Astrocyte (in vitro differentiated cells and primary cell): ENCODE data around the gene CHPT1. TPM values are rescaled to one million over a fixed set of nuclear protein-coding genes. Genes with fewer than 3 reads are reported as not detected.
"Not testable (repeated sequence)": the region's sequence is repeated elsewhere in the genome, so short reads cannot be mapped to it uniquely, and the experiment has no call there.

Experiments
- DNase-seq: peaks from one replicate; pipeline ENCODE4 v3.0.0-alpha.2; 2010; ENCODE audit warnings: low read depth
- FAIRE-seq: peaks from 2 replicates; lab custom pipeline; 2011; peaks lifted over from hg19 to GRCh38; lab: Jason Lieb, UNC
- H2AFZ ChIP-seq: 2 replicates; pipeline ENCODE4 v1.6.0; 2012; ENCODE audit warnings: low read depth, low read length, inconsistent platforms
- H3K27ac ChIP-seq: 2 replicates; pipeline ENCODE4 v1.5.1; 2011; ENCODE audit warnings: low read depth, low read length, inconsistent platforms
- H3K27me3 ChIP-seq: 2 replicates; pipeline ENCODE4 v1.6.0; 2011; ENCODE audit warnings: low read length, inconsistent platforms; ENCODE audit not compliant: insufficient read depth
- H3K36me3 ChIP-seq: 2 replicates; pipeline ENCODE4 v1.5.1; 2011; ENCODE audit warnings: low read length, inconsistent platforms; ENCODE audit not compliant: insufficient read depth
- H3K4me1 ChIP-seq: 2 replicates; pipeline ENCODE4 v1.5.1; 2011; ENCODE audit warnings: low read length, inconsistent platforms; ENCODE audit not compliant: insufficient read depth
- H3K4me2 ChIP-seq: 2 replicates; pipeline ENCODE4 v1.6.0; 2012; ENCODE audit warnings: low read length, inconsistent platforms
- H3K4me3 ChIP-seq: 2 replicates; pipeline ENCODE4 v1.5.1; 2011; ENCODE audit warnings: low read depth, mild to moderate bottlenecking, low read length, inconsistent platforms; ENCODE audit not compliant: insufficient read depth
- H3K79me2 ChIP-seq: 2 replicates; pipeline ENCODE4 v1.6.0; 2012; ENCODE audit warnings: mild to moderate bottlenecking, low read length, inconsistent platforms; ENCODE audit not compliant: insufficient read depth
- H3K9ac ChIP-seq: 2 replicates; pipeline ENCODE4 v1.6.0; 2012; ENCODE audit warnings: mild to moderate bottlenecking, low read length, inconsistent platforms
- H3K9me3 ChIP-seq: 2 replicates; pipeline ENCODE4 v1.5.1; 2012; ENCODE audit warnings: low read depth, mild to moderate bottlenecking, low read length, inconsistent platforms; ENCODE audit not compliant: insufficient read depth
- H4K20me1 ChIP-seq: 2 replicates; pipeline ENCODE4 v1.6.0; 2012; ENCODE audit warnings: low read length, inconsistent platforms; ENCODE audit not compliant: insufficient read depth
- H3K27ac Mint-ChIP-seq: one replicate; pipeline ENCODE4 v1.8.0; 2021; ENCODE audit warnings: mild to moderate bottlenecking, mixed read lengths; ENCODE audit not compliant: unreplicated experiment
- H3K27me3 Mint-ChIP-seq: one replicate; pipeline ENCODE4 v1.8.0; 2021; ENCODE audit warnings: low read depth, mixed read lengths; ENCODE audit not compliant: unreplicated experiment
- H3K36me3 Mint-ChIP-seq: one replicate; pipeline ENCODE4 v1.8.0; 2021; ENCODE audit warnings: low read depth, mixed read lengths; ENCODE audit not compliant: unreplicated experiment
- H3K4me1 Mint-ChIP-seq: one replicate; pipeline ENCODE4 v1.8.0; 2021; ENCODE audit warnings: low read depth, mixed read lengths; ENCODE audit not compliant: unreplicated experiment
- H3K4me3 Mint-ChIP-seq: one replicate; pipeline ENCODE4 v1.8.0; 2021; ENCODE audit warnings: mild to moderate bottlenecking, moderate library complexity, mixed read lengths; ENCODE audit not compliant: unreplicated experiment
- H3K9me3 Mint-ChIP-seq: one replicate; pipeline ENCODE4 v1.8.0; 2021; ENCODE audit warnings: mild to moderate bottlenecking, mixed read lengths; ENCODE audit not compliant: unreplicated experiment
- EZH2 ChIP-seq: IDR thresholded peaks from 2 replicates; pipeline ENCODE4 v1.6.1; 2012; ENCODE audit warnings: mild to moderate bottlenecking, low read length, inconsistent platforms; ENCODE audit not compliant: insufficient read depth
- total RNA-seq: library from RNA; stranded (reverse); gene quantifications from 2 replicates; pipeline ENCODE4 v1.2.1, GENCODE V29; 2021
- TF ChIP-seq, protein P1 (sequence below): IDR thresholded peaks from 2 replicates; pipeline ENCODE4 v1.5.1; 2011; ENCODE audit warnings: low read depth, mild to moderate bottlenecking, inconsistent platforms, low read length, moderate library complexity; ENCODE audit not compliant: insufficient read depth

The CHPT1 gene
- total RNA-seq, 1 donor from 2014 or later: 22.2 TPM

GRCh38 chr12:101671833-101672232 lies 25.6 kb upstream of the CHPT1 start:
- Histone ChIP-seq H3K27me3 (no peaks in the 10 kb centered on the region), H4K20me1 (no peaks in the 10 kb centered on the region), H3K36me3 (no peaks in the 10 kb centered on the region), H2AFZ (no peak overlapping the region), H3K4me1 (no peaks in the 10 kb centered on the region), H3K27ac (no peak overlapping the region), H3K9ac (no peak overlapping the region), H3K9me3 (no peaks in the 10 kb centered on the region), H3K79me2 (no peaks in the 10 kb centered on the region), H3K4me3 (no peak overlapping the region), H3K4me2 (no peak overlapping the region)
- Mint-ChIP-seq H3K36me3 (no peaks in the 10 kb centered on the region), H3K4me1 (no peaks in the 10 kb centered on the region), H3K4me3 (no peak overlapping the region), H3K27me3 (peaks cover 5% of the 10 kb centered on the region), H3K27ac (no peak overlapping the region), H3K9me3 (no peaks in the 10 kb centered on the region)
- FAIRE-seq: no peak
- no peak for DNase-seq
- no peak for TF ChIP-seq EZH2
- TF ChIP-seq, protein P1, sequence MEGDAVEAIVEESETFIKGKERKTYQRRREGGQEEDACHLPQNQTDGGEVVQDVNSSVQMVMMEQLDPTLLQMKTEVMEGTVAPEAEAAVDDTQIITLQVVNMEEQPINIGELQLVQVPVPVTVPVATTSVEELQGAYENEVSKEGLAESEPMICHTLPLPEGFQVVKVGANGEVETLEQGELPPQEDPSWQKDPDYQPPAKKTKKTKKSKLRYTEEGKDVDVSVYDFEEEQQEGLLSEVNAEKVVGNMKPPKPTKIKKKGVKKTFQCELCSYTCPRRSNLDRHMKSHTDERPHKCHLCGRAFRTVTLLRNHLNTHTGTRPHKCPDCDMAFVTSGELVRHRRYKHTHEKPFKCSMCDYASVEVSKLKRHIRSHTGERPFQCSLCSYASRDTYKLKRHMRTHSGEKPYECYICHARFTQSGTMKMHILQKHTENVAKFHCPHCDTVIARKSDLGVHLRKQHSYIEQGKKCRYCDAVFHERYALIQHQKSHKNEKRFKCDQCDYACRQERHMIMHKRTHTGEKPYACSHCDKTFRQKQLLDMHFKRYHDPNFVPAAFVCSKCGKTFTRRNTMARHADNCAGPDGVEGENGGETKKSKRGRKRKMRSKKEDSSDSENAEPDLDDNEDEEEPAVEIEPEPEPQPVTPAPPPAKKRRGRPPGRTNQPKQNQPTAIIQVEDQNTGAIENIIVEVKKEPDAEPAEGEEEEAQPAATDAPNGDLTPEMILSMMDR: no peak

- Mint-ChIP-seq H3K27ac (no peak overlapping the region), H3K9me3 (no peaks in the 10 kb centered on the region), H3K36me3 (no peaks in the 10 kb centered on the region), H3K27me3 (peaks cover 5% of the 10 kb centered on the region), H3K4me1 (no peaks in the 10 kb centered on the region), H3K4me3 (no peak overlapping the region)
- H3K27me3 ChIP-seq: no peaks in the 10 kb centered on the region
- no peak for DNase-seq
- H3K9me3 ChIP-seq: no peaks in the 10 kb centered on the region
- no peak overlapping the region for H3K4me2 ChIP-seq
- FAIRE-seq: no peak
- H3K4me1 ChIP-seq: no peaks in the 10 kb centered on the region
- no peak overlapping the region for H2AFZ ChIP-seq
- TF ChIP-seq EZH2: no peak
- TF ChIP-seq, protein P1: no peak
- no peak overlapping the region for H3K9ac ChIP-seq
- H3K4me3 ChIP-seq: no peak overlapping the region
- no peaks in the 10 kb centered on the region for H4K20me1 ChIP-seq
- H3K79me2 ChIP-seq: no peaks in the 10 kb centered on the region
- H3K27ac ChIP-seq: no peak overlapping the region
- H3K36me3 ChIP-seq: no peaks in the 10 kb centered on the region
Measured at GRCh38 chr12:101675555-101675954, 21.9 kb upstream of the CHPT1 start.

- not testable (repeated sequence) for H3K9ac ChIP-seq, H3K36me3 ChIP-seq, H3K27ac ChIP-seq, H3K4me3 Mint-ChIP-seq, H3K79me2 ChIP-seq, H3K36me3 Mint-ChIP-seq, H3K9me3 ChIP-seq, DNase-seq, H3K4me1 Mint-ChIP-seq, H3K4me1 ChIP-seq, H3K27ac Mint-ChIP-seq, FAIRE-seq, H3K4me3 ChIP-seq, H3K9me3 Mint-ChIP-seq, H4K20me1 ChIP-seq, H2AFZ ChIP-seq, H3K27me3 Mint-ChIP-seq, H3K4me2 ChIP-seq, H3K27me3 ChIP-seq
Measured at GRCh38 chr12:101676497-101676896, 20.9 kb upstream of the CHPT1 start.
